GM10266 (cell line): ENCODE measurements around the gene LRRN2.

Source experiments
- DNase-seq: peaks from one replicate; pipeline ENCODE4 v3.0.0; 2012; ENCODE audit errors: extremely low spot score
- TF ChIP-seq, protein P1 (sequence below): IDR thresholded peaks from 2 replicates; pipeline ENCODE4 v1.5.1; 2012; ENCODE audit warnings: mild to moderate bottlenecking, low read depth; ENCODE audit not compliant: control insufficient read depth, insufficient read depth; ENCODE audit errors: missing control alignments

LRRN2 gene

DNA sequence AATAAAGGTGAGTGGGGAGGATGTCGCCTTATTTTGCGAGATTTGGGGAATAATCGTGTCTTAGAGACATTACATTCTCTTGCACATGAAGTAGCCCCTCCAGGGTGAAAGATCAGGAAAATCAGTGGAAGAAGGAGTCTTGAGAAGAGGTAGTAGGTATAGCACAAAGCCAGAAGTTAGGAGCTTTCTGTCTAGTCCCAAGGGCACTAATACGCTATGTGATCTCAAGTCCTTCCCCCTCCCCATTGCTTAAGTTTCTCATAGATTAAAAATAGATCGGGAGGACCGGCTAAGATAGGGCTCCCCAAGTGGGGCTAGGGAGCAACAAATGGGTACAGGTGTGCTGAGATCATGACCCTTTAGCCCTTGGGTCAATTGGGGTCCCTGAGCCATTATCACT, 13.5 kb downstream of the LRRN2 start:
- TF ChIP-seq, protein P1, sequence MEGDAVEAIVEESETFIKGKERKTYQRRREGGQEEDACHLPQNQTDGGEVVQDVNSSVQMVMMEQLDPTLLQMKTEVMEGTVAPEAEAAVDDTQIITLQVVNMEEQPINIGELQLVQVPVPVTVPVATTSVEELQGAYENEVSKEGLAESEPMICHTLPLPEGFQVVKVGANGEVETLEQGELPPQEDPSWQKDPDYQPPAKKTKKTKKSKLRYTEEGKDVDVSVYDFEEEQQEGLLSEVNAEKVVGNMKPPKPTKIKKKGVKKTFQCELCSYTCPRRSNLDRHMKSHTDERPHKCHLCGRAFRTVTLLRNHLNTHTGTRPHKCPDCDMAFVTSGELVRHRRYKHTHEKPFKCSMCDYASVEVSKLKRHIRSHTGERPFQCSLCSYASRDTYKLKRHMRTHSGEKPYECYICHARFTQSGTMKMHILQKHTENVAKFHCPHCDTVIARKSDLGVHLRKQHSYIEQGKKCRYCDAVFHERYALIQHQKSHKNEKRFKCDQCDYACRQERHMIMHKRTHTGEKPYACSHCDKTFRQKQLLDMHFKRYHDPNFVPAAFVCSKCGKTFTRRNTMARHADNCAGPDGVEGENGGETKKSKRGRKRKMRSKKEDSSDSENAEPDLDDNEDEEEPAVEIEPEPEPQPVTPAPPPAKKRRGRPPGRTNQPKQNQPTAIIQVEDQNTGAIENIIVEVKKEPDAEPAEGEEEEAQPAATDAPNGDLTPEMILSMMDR: no peak
- no peak for DNase-seq

DNA sequence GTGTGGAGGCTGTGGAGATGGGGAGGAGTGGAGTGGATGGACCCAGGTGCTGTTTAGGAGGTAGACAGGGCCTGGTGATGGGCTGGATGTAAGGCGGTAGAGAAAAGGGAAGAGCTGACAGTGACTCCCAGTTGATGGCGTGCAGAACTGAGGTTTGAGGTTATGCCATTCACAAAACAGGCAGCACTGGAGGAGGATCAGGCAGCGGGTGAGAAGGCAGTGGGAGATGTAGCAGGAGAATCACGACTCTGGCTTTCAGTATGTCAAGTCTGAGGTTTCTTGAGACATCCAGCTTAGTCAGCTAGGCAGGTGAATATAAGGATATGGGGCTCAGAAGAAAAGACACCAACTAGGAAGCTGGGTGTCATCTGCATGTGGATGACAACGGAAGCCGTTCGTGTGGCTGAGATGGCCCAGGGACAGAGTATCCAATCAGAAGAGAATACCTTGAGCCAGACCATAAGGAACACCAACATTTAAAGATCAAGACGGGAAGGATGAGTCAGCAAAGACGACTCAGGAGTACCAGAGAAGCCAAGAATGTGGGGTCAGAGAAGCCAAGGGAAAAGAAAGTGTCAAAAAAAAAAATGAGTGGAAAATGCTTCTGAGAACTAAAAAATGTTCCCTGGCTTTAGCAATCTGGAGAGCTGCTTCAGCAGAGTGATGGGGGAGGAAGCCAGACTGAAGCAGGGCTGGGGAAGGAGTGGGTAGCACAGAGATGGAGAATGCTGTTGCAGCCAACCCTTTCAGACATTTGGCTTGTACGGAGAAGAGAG, 15.2 kb downstream of the LRRN2 start:
- TF ChIP-seq, protein P1: no peak
- no peak for DNase-seq

DNA sequence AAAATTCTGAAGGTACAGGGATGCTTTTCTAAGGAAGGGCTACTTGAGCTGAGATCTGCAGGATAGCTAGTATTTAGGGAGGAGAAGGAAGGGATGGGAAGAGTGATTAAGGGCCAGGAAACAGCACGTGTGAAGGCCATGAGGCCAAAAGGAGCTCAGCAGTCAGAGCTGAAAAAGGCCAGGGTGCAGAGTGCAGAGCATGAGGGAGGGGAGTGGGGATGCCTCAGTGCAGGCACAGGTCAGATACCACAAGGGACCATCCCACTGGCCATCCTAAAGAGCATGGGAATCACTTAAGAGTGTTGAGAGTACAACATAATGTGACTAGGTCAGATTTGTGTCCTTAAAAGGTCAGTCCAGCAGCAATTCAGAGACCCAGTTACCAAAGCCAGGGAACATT, 16.0 kb downstream of the LRRN2 start:
- TF ChIP-seq, protein P1: no peak
- no peak for DNase-seq

DNA sequence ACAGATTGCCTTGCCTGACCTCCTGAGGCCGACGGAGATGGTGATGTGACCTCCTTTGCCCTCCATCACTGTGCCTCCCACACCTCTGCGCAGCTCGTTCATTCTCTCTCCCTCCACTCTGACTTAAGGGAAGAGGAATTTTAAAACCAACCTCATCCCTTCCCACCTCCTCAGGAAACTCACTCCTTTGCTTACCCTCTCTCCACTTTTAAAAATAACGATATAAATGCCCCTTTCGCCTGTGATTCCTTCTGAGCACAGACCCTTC, 21.2 kb downstream of the LRRN2 start:
- no peak for DNase-seq
- TF ChIP-seq, protein P1: no peak

DNA sequence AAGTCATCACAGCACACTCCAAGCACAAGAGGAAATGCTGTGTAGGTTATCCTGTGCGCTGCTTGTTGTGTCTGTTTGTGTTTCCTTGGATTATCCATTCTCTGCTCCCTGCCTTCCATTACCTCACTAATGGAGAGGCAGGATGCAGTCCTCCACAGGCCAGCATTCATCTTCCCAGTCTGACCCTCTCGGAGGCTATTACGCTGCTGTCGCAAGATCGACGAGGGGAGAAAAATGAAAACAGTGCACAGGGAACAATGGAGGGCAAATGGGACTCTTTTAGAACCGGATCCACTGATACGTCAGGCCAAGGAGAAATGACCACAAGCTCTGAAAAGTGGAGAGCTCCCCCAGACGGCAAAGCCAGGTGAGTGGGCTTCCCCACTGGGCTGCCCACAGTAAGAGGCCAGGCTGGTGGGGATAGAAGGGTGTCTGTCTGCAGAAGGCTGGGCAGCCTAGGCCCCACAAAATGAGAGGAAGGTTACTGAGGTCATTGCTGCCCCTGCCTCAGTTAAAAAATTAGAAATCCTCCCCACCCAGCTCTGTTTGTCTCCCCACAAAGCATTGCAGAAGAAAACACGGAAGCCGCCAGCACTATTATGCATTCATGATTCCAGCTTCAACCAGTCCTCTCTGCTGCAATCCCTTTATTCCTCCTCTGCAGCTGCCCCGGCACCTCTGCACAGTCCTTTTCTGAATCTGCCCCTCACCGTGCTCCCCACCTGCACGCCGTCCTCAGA, 21.7 kb downstream of the LRRN2 start:
- TF ChIP-seq, protein P1: no peak
- DNase-seq: no peak

DNA sequence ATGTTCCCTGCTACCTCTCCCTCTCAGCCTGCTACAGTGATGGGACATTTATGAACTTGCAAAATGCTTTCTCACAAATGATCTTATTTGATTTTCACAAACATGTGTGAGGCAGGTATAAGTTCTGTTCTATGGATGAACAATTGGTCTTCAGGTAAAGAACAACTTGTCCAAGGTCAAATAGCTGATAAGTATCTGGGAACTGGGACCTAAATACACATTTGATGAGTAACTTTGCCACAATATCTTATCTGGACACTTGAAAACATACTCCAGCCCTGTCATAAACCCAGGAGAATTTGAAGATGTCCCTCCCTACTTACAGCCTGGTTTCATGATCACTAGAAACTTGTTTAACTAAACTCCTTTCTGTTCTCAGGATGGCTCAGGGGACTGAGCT, 23.0 kb downstream of the LRRN2 start:
- no peak for DNase-seq
- TF ChIP-seq, protein P1: no peak

DNA sequence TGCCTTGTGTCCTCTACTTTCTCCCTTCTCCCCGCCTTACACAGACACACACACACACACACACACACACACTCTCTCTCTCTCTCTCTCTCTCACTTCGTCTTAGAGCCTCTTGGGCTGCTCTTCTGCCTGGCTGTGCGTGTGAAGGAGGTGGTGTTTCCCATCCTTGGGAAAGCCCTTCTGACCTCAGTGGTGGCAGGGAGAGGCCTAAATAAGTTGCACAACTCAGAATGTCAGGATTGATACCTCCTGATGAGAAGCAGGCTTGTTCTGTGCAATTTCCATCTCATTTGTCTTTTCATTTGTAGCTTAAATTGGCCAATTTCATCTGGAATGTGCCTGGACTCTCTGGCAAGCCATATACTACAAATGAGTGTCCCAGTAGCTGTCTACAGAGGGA, 25.0 kb downstream of the LRRN2 start:
- no peak for DNase-seq
- TF ChIP-seq, protein P1: no peak
